ENCODE data around the gene CFAP97D2. TPM values are rescaled to one million over a fixed set of nuclear protein-coding genes. Genes with fewer than 3 reads are reported as not detected.
A peak's percentile ranks its signal among the peaks of the same experiment; 100 is the strongest.

CFAP97D2 gene
- total RNA-seq, 1 donor from 2014 or later = 1.8 TPM

DNA sequence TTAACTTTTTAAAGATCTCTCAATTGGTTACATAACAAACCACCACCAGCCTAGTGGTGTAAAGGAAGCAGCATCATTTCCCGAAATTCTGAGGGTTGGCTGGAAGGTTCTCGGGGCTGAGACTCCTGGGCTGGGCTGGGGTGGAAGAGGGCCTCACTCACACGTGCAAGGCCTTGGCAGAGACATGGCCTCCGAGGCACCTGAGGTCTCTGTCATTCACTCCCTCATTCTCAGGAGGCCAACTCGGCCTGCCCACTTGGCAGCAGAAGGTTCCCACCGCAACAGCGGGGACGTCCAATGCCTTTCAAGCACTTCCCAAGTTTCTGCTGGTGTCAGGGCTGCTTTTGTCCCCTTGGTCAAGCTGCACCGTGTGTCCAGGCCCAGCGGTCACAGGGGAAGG, 28.0 kb upstream of the CFAP97D2 start:
- H3K27ac ChIP-seq = no peak overlapping the region
- intact Hi-C loops (cut with DNase I) = no loop called here
- H3K27me3 ChIP-seq (ENCODE audit: low read depth) = no peaks in the 10 kb centered on the region
- no peaks in the 10 kb centered on the region for H3K36me3 ChIP-seq
- H3K4me3 ChIP-seq = no peak overlapping the region
- DNase-seq (peak; percentile 44), ATAC-seq (peak; percentile 26 to 41)
- no peaks in the 10 kb centered on the region for H3K9me3 ChIP-seq
- no peak for TF ChIP-seq CTCF (IDR thresholded peaks at IDR 0.05)
- H3K4me1 ChIP-seq = peaks cover 15% of the 10 kb centered on the region

DNA sequence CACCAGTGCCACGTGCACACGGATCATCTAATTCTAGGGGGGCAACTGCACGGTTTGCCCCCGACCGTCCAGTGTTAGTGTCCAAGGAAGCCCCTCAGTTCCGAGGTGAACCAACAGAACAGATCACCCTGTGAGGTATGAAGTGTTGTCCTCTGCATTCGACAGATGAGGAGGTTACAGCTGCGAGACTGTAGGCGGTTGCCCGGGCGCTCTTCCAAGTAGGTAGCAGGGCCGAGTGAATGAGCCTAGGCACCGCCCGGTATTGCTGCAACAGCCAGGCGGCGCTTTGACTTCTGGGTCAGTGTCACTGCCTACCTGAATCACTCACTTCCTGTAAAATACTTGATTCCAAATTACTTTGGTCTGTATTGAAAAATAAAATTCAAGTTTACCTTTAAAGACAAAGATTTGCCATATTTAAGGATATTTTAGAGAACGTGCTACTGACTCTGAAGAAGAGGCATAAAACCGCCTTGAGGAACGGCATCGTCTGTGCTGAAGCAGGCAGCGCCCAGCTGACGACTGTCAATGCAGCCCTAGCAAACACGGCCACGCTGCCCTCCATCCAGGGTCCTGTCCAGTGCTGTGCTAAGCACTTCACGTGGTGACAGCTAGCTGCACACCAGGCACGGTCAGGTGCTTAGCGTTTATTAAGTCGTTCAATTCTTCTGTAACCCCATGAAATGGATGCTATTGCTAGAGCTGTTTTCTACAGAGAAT, 27.3 kb upstream of the CFAP97D2 start:
- Histone ChIP-seq H3K36me3 (no peaks in the 10 kb centered on the region), H3K27me3 (ENCODE audit: low read depth) (no peaks in the 10 kb centered on the region), H3K27ac (no peak overlapping the region), H3K9me3 (no peaks in the 10 kb centered on the region), H3K4me3 (no peak overlapping the region), H3K4me1 (peaks cover 19% of the 10 kb centered on the region)
- intact Hi-C loops (cut with DNase I) = no loop called here
- TF ChIP-seq CTCF (IDR thresholded peaks at IDR 0.05) = no peak
- peak; percentile 76 for ATAC-seq
- DNase-seq = peak; percentile 80

DNA sequence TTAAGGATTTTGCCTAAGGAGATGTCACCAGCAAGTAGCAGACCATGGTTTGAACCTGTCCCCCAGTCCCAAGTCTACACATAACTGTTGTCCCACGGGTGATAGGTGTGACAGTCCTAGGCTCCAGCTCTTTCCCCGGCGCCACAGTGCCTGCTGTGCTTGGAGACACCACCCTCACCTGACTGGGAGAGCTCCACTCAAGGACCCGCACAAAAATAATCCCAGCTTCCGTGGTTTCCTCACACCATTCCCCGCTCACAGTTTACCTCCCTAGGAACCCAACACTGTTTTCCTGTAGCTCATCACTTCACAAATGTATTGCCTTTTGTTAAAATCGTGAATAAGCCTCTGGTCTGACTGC, 26.8 kb upstream of the CFAP97D2 start:
- ATAC-seq = no peak
- Histone ChIP-seq H3K27me3 (ENCODE audit: low read depth) (no peaks in the 10 kb centered on the region), H3K4me1 (peaks cover 21% of the 10 kb centered on the region), H3K36me3 (no peaks in the 10 kb centered on the region), H3K4me3 (no peak overlapping the region), H3K9me3 (no peaks in the 10 kb centered on the region), H3K27ac (no peak overlapping the region)
- no peak for DNase-seq
- intact Hi-C loops (cut with DNase I) = no loop called here
- no peak for TF ChIP-seq CTCF (IDR thresholded peaks at IDR 0.05)

- Histone ChIP-seq H3K4me1 (peaks cover 21% of the 10 kb centered on the region), H3K27me3 (ENCODE audit: low read depth) (no peaks in the 10 kb centered on the region), H3K9me3 (no peaks in the 10 kb centered on the region), H3K36me3 (no peaks in the 10 kb centered on the region), H3K27ac (no peak overlapping the region), H3K4me3 (no peak overlapping the region)
- ATAC-seq (no peak), DNase-seq (no peak)
- intact Hi-C loops (cut with DNase I) = no loop called here
- no peak for TF ChIP-seq CTCF (IDR thresholded peaks at IDR 0.05)
Observed at GRCh38 chr13:114152831-114153371, 26.2 kb upstream of the CFAP97D2 start.

DNA sequence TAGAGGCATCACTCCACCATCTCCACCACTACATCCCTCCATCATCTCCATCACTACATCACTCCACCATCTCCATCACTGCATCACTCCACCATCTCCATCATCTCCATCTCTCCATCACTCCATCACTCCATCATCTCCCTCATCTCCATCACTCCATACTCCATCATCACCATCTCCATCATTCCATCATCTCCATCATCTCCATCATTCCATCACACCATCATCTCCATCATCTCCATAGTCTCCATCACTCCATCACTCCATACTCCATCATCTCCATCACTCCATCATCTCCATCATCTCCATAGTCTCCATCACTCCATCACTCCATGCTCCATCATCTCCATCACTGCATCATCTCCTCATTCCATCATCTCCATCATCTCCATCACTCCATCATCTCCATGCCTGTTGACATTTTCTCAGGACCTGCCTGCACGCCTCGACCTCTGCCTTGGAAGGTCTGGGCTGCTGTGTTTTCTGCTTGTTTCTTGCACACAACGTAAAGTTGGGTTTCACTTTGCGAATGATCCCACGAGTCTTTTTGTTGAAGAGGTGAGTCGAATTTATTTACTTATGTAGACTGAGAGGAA, 25.5 kb upstream of the CFAP97D2 start:
- intact Hi-C loops (cut with DNase I) = no loop called here
- H3K4me3 ChIP-seq = no peak overlapping the region
- no peak for TF ChIP-seq CTCF (IDR thresholded peaks at IDR 0.05)
- H3K9me3 ChIP-seq = no peaks in the 10 kb centered on the region
- H3K27ac ChIP-seq = no peak overlapping the region
- ATAC-seq (no peak), DNase-seq (no peak)
- H3K4me1 ChIP-seq = peaks cover 21% of the 10 kb centered on the region
- no peaks in the 10 kb centered on the region for H3K27me3 ChIP-seq (ENCODE audit: low read depth)
- no peaks in the 10 kb centered on the region for H3K36me3 ChIP-seq
